ENCODE measurements around the gene ACD.

The ACD gene

GRCh38 chr16:67665598-67665997, 5.5 kb upstream of the ACD start:
- Histone ChIP-seq H3K4me1 (ENCODE audit: control insufficient read depth, insufficient read depth, low read length) (no peaks in the 10 kb centered on the region), H3K27ac (ENCODE audit: extremely low read depth, low read depth, low read length) (peak overlapping the region; percentile 43; the same call in 1 of the 2 replicates)

GRCh38 chr16:67664871-67665270, 4.8 kb upstream of the ACD start:
- Histone ChIP-seq H3K9me3 (ENCODE audit: control insufficient read depth, insufficient read depth, low read depth, low read length) (no peaks in the 10 kb centered on the region), H3K4me3 (ENCODE audit: low read depth, low read length) (no peak overlapping the region), H3K4me1 (ENCODE audit: control insufficient read depth, insufficient read depth, low read length) (no peaks in the 10 kb centered on the region), H3K36me3 (ENCODE audit: control insufficient read depth in 2 of 2, insufficient read depth in 1 of 2, low read length in 2 of 2) (peaks cover 0 to 37% of the 10 kb centered on the region in 2 experiments; a peak in 1 of 3 replicates), H3K27ac (ENCODE audit: extremely low read depth, low read depth, low read length) (no peak overlapping the region)
- CTCF ChIA-PET = interaction anchor here (1.3 kb wide), 2 partner anchors 9 to 144 kb away, joined by 3 to 6 read pairs; no protein-coding TSS in a partner anchor
- POLR2A ChIA-PET = no interaction called here
- TF ChIP-seq ZNF664 (tag by site-specific recombination; IDR thresholded peaks at IDR 0.05) (no peak), PRDM4 (tag by site-specific recombination; IDR thresholded peaks at IDR 0.05) (no peak)

More at GRCh38 chr16:67665598-67665997, 5.5 kb upstream of the ACD start:
- Histone ChIP-seq H3K9me3 (ENCODE audit: control insufficient read depth, insufficient read depth, low read depth, low read length) (no peaks in the 10 kb centered on the region), H3K36me3 (ENCODE audit: control insufficient read depth in 2 of 2, insufficient read depth in 1 of 2, low read length in 2 of 2) (peaks cover 0 to 37% of the 10 kb centered on the region in 2 experiments; a peak in 1 of 3 replicates), H3K4me3 (ENCODE audit: low read depth, low read length) (peak overlapping the region; percentile 57)
- CTCF ChIA-PET = interaction anchor here (1.3 kb wide), 2 partner anchors 98 to 145 kb away, joined by 3 to 6 read pairs; no protein-coding TSS in a partner anchor
- TF ChIP-seq ZNF529 (tag by site-specific recombination; IDR thresholded peaks at IDR 0.05; ENCODE audit: insufficient replicate concordance) = no peak
- POLR2A ChIA-PET = interaction anchor here (1.5 kb wide), 1 partner anchor 144 kb away, joined by 4 read pairs; no protein-coding TSS in a partner anchor

GRCh38 chr16:67664258-67664657, 4.2 kb upstream of the ACD start:
- 0 out of 2 replicates have a peak, but pooled peaks cover under 1% of the 10 kb centered on the region for H3K4me1 ChIP-seq (ENCODE audit: control insufficient read depth, insufficient read depth, low read length)
- no peak for TF ChIP-seq ZNF692 (tag by site-specific recombination; IDR thresholded peaks at IDR 0.05)
- no peak for TF ChIP-seq KLF9 (tag by site-specific recombination; IDR thresholded peaks at IDR 0.05; ENCODE audit: low read depth)
- ChIA-PET CTCF (interaction anchor here (1.0 to 1.3 kb wide), 3 partner anchors 8 to 143 kb away, joined by 3 to 6 read pairs (median 3); no protein-coding TSS in a partner anchor), POLR2A (interaction anchor here (0.6 kb wide), 1 partner anchor 271 kb away, joined by 3 read pairs; no protein-coding TSS in a partner anchor)
- no peak overlapping the region for H3K27ac ChIP-seq (ENCODE audit: extremely low read depth, low read depth, low read length)
- peaks cover 0 to 37% of the 10 kb centered on the region in 2 experiments; a peak in 1 of 3 replicates for H3K36me3 ChIP-seq (ENCODE audit: control insufficient read depth in 2 of 2, insufficient read depth in 1 of 2, low read length in 2 of 2)
- H3K4me3 ChIP-seq (ENCODE audit: low read depth, low read length) = no peak overlapping the region
- H3K9me3 ChIP-seq (ENCODE audit: control insufficient read depth, insufficient read depth, low read depth, low read length) = no peaks in the 10 kb centered on the region

GRCh38 chr16:67663877-67664222, 3.8 kb upstream of the ACD start:
- H3K4me1 ChIP-seq (ENCODE audit: control insufficient read depth, insufficient read depth, low read length) = 0 out of 2 replicates have a peak, but pooled peaks cover 4% of the 10 kb centered on the region
- ChIA-PET POLR2A (interaction anchor here (0.6 kb wide), 1 partner anchor 271 kb away, joined by 3 read pairs; no protein-coding TSS in a partner anchor), CTCF (interaction anchor here (1.0 to 1.4 kb wide), 6 partner anchors 8 to 153 kb away, joined by 3 to 4 read pairs (median 3); no protein-coding TSS in a partner anchor)
- no peak overlapping the region for H3K4me3 ChIP-seq (ENCODE audit: low read depth, low read length)
- TF ChIP-seq ZFHX2 (tag by site-specific recombination; conservative IDR thresholded peaks at IDR 0.05) = 0 out of 2 replicates have a peak, but pooled peaks have one; percentile 72
- no peak for TF ChIP-seq SP3 (tag by site-specific recombination; IDR thresholded peaks at IDR 0.05)
- TF ChIP-seq ZNF423 (tag by site-specific recombination; IDR thresholded peaks at IDR 0.05) = no peak
- TF ChIP-seq ZNF114 (tag by site-specific recombination; IDR thresholded peaks at IDR 0.05) = no peak
- no peak for TF ChIP-seq KLF10 (tag by site-specific recombination; IDR thresholded peaks at IDR 0.05)
- no peak for TF ChIP-seq ZNF155 (tag by site-specific recombination; IDR thresholded peaks at IDR 0.05)
- TF ChIP-seq ZNF571 (tag by site-specific recombination; IDR thresholded peaks at IDR 0.05) = no peak
- TF ChIP-seq EGR2 (tag by site-specific recombination; IDR thresholded peaks at IDR 0.05; ENCODE audit: low read depth) = peak; percentile 7; the same call in 1 of the 2 replicates
- no peak for TF ChIP-seq GFI1B (tag by site-specific recombination; IDR thresholded peaks at IDR 0.05)
- peaks cover 0 to 41% of the 10 kb centered on the region in 2 experiments; a peak in 1 of 3 replicates for H3K36me3 ChIP-seq (ENCODE audit: control insufficient read depth in 2 of 2, insufficient read depth in 1 of 2, low read length in 2 of 2)
- H3K27ac ChIP-seq (ENCODE audit: extremely low read depth, low read depth, low read length) = no peak overlapping the region
- no peaks in the 10 kb centered on the region for H3K9me3 ChIP-seq (ENCODE audit: control insufficient read depth, insufficient read depth, low read depth, low read length)

Measured in HEK293 (cell line).